GM21786 (cell line): ENCODE results near the gene PODN.

ENCODE experiments used
- ATAC-seq: cut with Tn5 transposase; IDR thresholded peaks from one replicate; pipeline ENCODE4 v1.9.1; 2021; ENCODE audit not compliant: unreplicated experiment

Gene PODN

DNA sequence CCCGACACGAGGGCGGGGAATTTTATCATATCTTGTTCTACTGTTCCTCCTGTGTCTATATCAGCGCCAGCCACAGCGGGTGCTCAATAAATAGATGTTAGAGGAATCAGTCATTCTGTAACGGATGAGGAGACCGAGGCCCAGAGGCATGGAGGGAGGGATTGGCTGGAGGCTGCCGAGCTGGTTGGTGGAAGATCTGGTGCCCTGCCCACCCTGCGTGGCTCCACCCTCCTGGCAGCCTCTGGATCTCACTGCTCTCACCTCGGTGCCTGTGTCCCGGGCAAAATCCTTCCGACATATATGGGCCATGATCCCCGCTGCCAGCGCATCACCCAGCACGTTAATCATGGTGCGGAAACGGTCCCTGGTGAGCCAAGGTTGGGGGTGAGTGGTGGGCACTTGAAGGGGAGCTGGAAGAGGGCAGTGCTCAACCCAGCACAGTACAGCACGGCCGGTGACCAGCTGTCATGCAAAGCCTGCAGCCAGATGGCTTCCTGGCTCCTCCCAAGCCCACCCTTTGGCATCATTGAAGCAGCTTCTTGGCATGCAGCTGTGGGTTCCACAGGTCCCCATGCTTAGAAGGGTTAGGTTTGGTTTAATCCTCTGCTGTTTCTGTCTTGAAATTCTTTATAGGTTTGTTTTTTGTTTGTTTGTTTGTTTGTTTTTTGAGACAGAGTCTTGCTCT lies 26.7 kb downstream of the PODN start:
- ATAC-seq, result no peak

DNA sequence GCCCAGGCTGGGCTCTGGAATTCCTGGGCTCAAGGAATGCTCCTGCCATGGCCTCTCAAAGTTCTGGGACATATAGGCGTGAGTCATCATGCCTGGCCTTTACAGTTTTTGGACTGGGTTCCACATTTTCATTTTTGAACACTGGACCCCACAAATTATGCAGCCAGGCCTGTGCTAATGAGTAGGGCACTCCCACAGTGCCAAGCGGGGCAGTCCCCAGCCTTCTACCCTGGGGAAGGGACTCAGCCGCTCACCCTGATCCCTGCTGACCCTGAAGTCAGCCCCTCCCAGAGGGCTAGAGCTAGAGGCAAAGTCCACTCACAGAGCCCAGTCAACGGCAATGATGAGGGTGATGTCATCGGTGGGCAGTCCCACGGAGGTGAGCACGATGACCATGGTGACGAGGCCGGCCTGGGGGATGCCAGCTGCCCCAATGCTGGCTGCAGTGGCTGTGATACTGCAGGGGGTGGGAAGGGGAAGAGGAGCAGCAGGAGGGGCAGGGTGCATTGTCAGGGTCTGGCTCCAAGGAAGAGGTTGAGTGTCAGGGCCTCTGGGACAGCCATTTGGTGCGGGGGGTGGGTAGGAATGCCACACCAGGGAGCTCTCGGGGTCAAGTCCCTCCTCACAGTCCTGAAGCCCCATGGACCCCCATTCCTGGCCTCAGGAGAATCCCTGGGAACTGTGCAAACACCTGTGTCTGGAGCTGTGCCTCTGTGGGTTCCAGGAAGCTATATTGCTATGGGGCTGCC lies 27.6 kb downstream of the PODN start:
- ATAC-seq, result no peak

DNA sequence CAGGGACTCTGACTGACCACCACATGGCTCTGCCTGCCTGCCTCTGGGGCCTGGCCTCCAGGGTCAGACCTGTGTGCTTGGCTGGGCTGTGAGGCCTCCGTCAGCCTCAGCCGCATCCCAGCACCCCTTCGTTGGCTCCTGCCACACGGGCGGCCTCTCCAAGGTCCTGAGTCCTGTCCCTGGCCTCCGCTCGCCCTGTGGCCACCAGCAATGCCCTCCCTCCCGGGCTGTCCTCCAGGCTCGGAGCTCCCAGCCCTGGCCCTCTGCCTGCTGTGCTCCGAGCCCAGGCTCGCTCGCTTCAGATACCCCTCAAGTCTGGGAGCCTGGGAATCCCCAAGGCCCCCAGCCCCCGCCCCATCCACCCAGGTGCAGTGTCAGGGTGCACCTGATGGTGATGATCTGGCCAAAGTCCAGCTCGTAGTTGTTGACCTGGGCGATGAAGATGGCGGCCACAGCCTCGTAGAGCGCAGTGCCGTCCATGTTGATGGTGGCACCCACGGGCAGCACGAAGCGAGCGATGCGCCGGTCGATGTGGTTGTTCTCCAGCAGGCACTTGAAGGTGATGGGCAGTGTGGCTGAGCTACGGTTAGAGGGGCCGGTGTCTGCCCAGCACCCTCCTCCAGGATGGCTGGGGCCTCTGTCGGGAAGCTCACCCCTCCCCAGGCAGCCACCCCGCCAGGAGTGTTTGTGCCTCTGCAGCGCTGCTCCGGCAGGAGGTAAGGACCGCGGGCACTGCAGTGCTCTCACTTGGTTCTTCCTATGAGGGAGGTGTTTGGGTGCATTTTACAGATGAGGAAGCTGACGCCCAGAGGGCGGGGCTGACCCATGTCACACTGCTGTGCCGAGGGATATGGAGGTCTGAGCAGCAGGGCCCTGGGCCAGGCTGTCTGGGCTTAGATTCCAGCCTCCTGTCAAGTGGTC lies 28.5 kb downstream of the PODN start:
- ATAC-seq, result no peak

DNA sequence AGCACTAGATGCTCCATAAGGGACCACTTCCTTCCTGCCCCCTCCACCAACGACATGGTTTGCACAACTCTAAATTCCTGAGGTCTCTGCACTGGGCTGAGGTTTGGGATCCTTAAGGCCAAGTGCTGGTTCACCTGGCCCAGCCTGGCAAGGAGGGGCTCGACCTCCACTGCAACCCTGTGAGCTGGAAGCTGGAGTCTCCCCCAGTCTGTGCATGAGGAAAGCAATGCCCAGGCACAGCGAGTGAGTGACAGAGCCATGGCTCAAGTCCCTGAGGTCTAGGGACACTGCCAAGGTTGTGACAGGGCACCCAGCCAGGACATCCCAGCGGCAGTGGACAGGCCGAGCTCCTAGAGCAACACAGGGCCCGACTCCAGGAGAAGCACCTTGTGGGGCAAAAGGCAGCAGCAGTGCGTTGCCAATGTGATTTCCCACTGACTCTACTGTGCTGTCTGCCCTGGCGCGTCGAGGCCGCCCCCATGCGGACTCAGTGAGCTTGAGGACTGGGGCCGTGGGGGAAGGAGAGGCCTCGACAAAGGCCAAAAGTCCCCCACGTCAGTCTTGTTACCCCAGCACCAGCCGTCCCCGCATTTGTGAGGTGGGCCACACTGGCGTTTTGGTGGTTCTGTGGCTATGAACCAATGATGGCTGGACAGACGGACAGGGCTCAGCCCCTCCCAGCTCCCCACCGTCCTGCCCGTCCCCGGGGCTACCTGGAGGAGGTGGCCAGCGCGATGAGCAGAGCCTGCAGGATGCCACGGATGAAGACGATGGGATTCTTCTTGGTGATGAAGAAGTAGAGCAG lies 30.0 kb downstream of the PODN start:
- no peak for ATAC-seq

GRCh38 chr1:53092659-53093450 lies 30.8 kb downstream of the PODN start:
- ATAC-seq, result no peak

DNA sequence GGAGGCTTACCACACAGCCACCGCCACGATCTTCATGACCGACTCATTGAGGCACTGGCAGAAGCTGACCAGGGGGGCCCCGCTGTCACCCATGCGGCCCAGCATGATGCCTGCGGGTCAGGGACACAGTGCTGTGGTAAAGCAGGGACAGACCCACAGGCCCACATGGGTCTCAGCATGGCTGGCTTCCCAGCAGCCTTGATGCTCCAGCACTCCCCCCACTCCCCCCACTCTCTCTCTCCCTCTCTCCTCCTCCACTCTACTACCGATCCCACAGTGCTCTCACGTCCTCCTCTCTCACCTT lies 31.4 kb downstream of the PODN start:
- no peak for ATAC-seq

DNA sequence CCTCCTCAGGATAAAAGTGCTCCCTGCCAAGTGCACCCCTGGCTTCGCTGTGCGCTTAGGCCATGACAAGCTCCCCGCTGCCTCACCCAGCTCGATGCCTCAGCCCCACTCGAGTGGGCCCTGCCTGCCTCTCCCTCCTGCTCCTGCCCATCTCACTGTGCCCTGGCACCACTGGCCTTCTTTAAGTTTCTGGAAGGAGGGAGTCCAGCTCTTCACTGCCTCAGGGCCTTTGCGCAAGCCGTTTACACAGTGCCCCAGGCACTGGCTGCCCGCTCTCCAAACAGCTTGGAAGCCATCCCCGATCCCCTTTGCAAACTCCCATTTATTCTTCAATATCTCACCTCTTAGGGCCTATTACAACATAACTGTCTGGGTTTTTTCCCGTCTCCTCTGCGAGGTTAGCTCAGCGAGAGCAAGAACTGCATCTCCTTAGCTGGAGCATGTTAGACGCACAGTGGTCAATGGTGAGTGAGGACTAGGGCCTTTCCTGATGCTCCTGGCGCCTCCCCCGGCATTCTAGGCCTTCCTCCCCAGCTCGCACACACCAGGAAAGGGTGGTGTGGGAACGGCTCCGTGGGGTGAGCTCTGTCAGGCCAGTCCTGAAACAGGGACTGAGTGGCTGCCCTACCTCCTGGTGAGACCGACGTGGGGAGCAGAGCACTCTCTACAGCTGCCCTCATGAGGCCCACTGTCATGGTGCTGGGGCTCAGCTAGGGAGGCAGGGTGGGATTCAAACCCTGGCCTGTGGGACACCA lies 31.9 kb downstream of the PODN start:
- no peak for ATAC-seq

DNA sequence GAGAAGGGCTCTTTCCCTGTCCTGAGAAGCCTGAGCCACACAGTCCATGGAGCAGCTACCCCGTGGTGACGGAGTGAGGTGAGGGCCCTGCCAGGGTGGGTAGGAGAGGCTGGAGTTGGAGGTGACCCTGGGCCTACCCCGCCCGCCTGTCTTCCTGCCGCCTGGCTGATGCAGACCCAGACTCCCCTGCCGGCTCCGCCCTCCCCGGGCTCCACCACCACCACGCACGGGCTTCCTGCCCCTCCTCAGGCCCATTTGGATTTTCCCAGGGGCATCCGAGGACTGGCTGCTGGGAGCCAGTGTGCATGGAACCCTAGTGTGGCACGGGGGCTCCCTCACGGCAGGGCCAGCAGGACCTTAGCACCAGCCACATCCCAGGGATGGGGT lies 32.5 kb downstream of the PODN start:
- no peak for ATAC-seq

- no peak for ATAC-seq
These were observed 42.4 kb downstream of the PODN start for GRCh38 chr1:53104289-53104913.

GRCh38 chr1:53107090-53107489 lies 45.1 kb downstream of the PODN start:
- no peak for ATAC-seq

DNA sequence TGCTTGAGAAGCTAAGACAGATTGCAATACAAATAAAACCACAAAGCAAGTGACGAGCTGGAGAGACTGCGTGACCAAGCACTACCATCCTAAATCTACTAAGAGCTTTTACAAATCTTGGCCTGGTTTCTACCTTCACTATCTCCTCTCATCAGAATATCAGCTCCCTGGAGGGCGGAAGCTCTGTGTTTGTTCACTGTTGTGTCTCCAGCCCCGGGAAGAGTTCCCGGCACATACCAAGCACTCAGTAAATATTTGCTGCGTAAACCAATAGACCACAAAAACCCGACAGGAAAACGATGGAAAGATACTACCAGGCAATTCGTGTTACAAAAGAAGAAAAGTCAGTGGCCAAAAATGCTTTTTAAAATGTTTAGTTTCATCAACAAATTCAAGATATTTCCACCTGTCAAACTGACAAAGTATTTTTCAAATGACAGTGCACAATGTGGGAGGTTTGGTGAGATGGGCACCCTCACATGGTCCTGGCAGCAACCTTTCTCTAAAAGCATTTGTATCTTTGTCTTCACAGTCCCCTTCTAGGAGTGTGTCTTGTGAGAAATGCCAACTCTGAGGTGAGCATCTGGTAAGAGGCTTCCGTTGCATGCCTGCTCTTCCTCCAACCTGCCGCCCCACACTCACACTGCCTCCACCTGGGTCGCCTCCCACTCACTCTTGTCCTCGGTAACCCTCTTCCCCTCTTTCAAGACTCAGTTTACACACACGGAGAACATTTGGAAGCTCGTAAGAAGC lies 45.7 kb downstream of the PODN start:
- ATAC-seq, result no peak

DNA sequence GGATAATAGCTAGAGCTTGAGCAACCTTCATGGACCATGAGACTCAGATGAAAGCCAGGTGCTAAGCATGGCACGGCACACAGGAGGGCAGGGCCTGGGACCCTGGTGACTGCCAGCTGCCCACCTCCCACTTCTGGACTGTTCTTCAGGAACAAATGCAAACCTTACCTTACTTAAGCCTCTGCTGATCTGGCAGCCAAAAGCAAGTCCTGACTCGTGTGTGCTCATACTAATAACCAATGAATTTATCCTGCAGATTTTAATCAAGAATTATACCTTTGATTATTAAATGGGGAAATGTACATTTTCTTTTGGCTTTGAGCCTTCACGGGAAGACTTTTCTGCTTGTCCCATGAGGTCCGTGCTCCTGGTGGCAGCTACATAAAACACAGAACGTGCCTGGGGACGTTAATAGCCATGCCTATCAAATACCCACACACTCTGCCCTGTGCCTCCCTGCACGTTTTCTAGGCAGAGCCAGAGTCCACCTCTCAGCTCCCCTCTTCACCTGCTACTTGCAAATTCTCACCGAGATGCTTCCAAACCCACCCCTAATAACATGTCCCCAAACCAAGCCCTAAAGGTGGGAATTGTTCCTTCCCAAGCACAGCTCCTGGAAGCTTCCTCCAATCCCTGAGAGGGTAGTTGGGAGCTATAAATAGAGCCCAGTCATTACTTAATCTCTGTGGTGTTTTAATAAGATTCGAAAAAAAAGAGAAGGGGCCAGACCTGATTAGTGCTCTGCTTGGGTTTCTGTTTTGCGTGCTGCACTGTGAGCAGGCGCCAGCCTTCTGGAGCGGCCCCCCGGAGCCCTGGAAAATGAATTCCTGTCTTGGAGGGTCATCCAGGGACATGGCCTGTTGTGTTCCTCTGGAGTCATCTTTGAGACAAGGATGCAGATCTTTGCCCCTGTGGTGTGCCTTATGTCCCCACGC lies 46.9 kb downstream of the PODN start:
- no peak for ATAC-seq

DNA sequence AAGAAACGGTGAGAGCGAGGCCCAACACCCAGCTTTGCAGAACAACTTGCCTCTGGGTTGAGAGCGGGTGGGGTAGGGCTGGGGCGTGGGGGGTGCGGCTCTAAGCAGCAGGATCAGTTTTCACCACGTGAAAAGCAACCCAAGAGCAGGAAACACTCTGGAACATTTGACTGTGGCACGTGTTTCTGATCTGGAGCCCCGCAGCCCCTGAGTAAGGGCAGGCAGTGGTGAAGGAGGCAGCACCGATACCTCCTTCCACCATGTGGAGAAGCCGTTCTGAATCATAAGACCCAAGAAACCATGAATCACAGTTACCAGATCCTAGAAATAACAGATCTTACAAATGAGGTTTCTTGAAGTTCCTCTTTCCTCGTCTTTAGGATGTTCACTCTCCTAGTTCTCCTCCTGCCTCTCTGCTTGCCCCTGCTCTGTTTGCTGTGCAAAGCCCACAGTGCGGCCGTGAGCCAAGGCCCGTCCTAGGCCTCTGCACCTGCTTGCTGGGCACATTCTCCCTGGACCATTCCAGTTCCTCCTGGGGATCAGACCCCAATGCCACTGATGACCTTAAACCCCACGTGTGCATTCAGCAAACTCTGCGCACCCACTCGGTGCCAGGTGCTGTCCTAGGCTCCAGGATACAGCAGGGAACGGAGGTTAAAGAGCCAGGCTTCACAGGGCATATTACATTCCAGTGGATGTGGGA lies 48.5 kb downstream of the PODN start:
- no peak for ATAC-seq

- no peak for ATAC-seq
These were observed 49.1 kb downstream of the PODN start for GRCh38 chr1:53111073-53111556.

GRCh38 chr1:53111693-53112092 lies 49.7 kb downstream of the PODN start:
- no peak for ATAC-seq

- no peak for ATAC-seq
These were observed 50.3 kb downstream of the PODN start for GRCh38 chr1:53112271-53112774.
